Stimulated activated CD8-positive, alpha-beta memory T cell treated with anti-CD3 and anti-CD28 coated beads, Interleukin-15, amount 100 ng/mL, for 24 hours (primary cell): Measurements from ENCODE around the gene ANO2.

Experiments used
- DNase-seq: peaks from one replicate; pipeline ENCODE4 v3.0.0-alpha.2; 2020; ENCODE audit warnings: low read depth

ANO2 gene

DNA sequence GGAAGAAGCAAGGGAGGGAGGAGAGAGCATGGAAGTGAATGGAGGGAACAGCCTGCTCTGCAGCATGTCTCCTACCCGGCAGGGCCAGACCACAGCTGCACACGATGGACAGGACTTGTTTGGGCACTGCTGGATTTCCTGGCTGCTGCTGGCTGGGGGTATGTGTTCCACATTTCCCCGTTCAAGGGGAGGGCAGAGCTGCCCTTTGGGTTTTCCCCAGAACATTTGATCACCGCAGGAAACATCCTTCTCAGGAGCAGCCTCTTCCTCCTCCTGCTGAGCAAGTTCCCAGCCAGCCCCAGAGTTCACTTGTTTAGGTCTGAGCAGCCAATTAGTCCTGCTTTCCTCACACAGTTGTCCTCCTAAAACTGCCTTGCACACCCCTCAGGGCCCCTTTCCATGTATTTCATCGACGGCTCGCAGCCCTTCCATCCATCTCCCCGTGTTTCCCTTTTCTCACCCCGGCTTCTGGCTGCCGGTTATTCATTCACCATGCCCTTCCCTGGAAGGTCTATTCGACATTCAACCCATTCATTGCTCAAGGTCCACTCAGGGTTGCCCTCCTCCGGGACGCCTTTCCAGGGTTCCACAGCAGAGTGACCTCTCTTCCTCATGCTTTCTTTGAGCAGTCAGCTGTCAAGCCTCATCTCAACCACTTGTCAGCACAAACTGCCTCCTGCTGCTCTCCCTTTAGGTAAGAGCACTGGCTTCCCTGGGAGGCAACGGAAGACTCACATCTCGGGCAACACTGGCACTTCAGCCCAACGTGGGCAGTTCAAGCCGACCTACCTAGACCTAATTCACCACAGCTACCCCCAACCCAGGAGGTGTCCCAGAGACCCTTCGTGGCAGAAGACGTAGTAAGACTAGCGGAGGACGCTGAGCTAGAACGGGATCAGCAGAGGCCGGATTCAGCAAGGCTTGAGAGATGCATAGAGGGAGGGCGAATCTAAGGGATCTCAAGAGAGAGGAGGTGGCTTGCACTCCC is 20.1 kb upstream of the ANO2 start:
- no peak for DNase-seq

DNA sequence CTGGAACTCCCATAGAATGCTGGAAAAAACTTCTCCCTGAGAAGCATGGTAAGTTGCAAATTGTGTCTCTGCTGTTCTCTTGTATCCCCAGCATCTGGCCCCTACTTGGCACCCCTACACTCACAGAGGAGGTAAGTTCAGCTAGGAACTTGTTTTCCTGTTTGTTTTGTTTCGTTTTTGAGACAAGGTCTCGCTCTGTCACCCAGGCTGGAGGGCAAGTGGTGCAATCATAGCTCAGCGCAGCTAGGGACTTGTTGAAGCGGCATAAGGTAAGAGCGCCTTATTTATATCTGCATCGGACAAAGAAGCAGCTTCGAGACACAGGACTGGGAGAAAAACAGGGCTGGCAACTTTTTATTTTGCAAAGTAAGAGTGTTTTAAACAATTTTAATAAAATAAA is 18.5 kb upstream of the ANO2 start:
- no peak for DNase-seq

DNA sequence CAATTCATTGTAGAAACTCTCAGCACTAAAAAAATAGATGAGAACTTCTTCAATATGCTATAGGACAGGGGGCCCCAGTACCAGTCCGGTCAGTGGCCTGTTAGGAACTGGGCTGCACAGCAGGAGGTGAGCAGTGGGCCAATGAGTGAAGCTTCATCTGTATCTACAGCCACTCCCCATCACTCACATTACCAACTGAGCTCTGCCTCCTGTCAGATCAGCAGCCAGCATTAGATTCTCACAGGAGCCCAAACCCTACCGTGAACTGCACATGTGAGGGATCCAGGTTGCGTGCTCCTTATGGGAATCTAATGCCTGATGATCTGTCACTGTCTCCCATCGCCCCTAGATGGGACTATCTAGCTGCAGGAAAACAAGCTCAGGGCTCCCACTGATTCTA is 15.7 kb upstream of the ANO2 start:
- DNase-seq: no peak

DNA sequence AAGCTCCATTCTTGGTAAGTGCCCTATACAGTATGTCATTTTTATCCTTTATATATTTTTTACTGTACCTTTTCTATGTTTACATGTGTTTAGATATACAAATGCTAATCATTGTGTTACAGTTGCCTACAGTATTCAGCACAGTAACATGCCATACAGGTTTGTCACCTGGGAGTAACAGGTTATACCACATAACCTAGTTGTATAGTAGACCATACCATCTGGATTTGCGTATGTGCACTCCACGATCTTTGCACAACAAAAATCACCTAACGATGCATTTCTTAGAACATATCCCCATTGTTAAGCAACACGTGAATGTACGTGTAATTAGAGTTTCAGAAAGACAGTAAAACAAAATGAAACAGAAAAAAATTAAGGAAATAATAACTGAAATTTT is 11.9 kb upstream of the ANO2 start:
- DNase-seq: no peak

DNA sequence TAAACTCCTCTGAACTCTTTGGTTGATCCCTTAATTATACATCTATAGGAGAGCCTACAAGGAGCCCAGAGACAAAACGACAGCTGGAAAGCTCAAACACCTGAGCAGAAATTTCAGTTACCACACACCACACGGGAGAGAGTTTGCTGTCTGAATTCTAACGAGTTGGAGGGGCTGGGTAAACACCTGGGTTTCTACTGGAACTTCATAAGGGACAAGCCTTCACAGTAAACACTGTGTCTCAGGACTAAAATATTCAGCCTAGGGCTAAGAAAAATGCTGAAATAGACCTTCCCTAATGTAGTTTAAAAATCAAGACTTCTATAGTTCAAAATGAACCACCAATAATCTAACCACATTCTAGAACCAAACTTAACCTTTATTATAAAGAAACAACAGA is 9.6 kb upstream of the ANO2 start:
- DNase-seq: no peak

DNA sequence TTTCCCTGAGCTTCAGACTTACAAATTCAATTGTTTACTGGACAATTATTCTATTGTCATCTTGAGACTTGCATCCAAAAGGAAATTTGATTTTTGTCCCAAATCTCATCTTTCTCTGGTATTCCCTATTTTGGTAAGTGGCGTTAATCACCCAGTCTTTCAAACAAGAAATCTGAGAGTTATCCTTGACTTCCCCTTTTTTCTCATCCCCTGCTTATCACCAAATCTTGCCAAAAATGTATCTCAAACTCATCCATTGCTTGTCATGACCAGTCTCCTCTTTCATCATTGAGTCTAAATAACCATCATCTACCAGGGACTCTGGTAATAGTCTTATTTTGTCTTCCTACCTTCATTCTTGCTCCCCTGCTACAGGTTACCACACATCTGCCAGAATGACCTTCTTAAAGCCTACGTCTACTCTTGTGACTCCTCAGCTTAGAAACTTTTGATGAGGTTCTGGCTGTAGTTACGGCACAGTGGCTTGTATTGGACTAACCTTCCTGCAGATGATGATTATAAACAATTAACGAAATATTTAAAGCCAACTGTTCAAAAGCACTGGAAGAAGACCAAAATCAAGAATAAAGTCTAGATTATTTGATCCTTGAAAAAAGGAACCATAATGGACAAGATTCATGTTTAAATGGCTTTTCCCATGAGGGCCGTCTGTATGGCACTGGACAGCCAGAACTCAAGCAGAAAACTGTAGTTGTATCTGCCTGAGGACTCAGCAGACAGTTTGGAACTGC is 9.0 kb upstream of the ANO2 start:
- DNase-seq: no peak

DNA sequence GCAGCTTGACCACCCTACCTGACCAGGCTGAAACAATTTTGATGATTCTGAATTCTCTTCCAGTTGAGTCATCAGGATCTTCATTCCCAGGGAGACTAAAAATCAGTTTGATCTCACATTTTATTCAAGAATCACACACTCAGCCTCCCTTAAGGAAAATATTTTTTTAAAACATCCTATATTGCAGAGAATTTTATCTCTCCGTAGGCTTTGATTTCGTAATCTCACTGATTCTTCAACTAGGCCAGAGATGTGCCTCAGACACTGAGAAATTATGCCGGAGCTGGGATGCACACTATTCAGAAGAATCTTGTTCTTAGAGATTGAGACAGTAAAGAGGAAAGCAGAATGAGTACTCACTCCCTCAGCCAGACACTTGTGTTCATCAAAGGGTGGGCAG is 7.0 kb upstream of the ANO2 start:
- DNase-seq: no peak

DNA sequence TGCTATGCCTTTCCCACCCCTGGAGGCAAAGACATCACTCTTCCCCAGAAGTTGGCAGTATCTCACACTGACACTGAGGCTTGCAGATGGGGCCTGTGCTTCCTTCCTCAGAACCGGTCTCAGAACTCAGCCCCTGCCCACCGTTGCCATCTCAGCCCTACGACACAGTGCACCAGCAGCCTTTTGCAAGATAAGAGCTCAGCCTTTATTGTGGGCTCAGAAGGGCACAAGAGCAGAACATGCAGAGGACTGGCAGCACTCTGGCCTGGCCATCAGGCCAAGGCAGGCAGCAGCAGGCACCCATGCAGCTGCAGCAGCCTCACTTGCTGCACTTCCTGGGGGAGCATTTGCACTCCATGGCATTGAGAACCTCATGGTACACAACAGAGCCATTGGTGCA is 3.6 kb upstream of the ANO2 start:
- DNase-seq: no peak

DNA sequence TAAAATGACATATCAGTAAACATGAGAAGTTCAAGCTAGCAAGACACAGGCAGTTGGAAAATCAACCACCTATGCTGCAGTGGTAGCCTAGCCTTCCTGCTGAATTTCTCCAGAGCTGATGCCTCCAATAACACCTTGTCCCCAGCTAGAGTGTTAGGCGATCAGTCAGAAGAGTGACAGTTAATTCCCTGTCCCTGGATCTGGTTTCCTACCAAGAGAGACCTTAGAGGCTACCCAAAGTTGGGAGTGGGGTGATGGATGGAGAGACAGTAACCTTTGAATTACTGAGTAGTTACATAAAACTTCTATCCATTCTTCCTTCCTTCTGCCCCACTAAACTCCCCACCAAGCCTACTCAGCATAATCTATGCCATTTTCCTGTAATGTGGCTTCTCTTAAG is 1.9 kb upstream of the ANO2 start:
- no peak for DNase-seq

DNA sequence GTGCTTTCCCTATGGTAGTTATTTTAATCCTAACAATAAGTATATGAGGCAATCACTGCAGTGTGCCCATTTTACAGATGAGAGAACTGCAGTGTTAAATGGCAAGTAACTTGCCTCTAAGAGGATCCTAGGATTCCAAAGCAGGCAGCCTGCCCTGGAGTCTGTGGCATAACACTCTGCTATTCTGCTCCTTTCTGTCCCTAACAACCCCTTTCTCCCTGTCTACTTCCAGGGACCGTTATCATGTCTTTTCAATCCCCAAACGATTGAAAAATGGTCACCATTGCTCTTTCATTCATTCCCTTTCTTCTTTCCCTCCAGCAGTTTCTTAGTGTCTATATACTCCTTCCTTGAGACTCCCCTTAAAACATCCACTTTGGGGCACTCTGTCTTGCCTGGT is 1.3 kb upstream of the ANO2 start:
- no peak for DNase-seq

DNA sequence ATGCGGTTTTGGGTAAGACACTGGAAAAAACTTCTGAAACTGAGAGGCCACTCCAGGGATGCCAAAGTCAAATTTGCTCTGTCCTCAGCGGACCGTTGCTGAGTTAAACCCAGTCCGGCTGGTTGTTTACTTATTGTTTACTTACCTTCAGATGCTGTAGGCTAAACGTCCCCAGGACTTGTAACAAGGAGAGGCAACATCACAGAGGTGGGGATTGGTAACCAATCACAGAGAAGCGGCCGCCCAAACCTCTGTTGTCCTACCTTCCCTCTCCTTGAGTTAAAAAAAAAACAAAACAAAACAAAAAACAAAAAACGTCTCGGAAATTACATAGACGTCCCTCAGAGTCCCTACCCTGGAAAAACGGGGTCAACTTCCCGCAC is 380 bp downstream of the ANO2 start:
- no peak for DNase-seq

DNA sequence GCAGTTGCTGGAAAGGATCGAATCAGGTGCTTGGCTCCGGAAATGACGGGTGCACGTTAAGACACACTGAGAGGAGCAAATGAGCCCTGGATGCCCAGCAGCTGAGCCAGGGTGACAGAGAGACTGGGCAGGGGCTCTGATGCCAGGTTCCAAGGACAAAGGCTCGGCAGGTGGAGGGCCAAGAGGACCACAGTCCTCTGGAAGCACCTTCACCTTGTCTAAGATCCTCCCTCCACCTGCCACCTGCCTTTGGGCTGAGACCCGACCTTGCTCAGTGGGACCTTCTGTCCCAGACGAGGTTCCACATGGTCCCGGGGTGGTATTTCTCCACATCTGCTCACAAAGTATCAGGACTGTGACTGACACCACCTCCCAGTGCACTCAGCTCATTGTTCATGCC is 1.0 kb downstream of the ANO2 start:
- no peak for DNase-seq

DNA sequence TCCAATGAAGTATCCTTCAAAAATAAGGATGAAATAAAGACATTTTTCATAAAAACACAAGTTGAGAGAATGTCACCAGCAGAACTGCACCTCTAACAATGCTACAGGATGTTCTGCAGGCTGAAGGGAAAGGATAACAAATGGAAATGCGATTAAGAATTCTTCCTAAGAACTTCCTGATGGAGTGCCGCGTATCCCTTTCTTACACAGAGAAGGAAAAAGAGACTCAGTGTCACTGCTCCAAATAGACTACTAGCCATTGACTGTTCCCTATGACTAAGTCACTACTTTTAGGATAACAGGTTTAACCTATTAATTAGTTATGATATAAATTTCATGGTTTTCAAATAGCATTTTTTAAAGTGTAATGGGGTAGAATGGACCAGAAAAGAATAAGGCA is 3.2 kb downstream of the ANO2 start:
- DNase-seq: no peak

DNA sequence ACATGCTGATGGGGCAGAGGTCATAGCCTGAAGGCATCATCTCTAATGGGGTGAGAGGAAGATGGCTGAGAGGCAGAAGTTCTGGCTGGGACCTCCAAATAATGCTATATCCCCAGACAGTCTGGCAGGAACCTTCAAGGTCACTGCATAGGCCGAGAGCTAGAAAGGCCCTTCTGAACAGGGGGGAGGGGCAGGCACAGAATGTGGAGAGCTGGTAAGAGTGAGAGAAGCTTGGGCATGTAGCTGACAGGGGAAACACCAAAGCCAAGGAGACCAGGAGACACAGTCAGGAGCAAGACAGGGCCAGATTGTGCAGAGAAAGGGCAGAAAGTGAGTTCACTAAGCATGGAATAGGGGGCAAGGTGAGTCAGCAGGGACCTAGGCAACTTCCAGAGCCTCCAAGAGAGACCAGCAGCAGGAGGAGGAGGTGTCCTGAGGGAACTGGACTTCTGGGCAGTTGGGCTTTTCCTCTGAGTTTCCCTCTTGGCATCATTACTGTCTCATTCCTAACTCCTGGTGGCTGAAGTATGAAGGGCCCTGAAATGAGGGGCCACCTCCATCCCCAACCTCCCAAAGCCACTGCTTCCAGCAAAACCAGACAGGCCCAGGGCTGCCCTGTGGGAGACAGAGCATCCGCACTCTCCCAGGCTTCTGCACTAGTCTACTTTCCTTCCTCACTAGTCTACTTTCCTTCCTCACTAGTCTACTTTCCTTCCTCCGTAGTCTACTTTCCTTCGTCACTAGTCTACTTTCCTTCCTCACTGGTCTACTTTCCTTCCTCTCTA is 17.1 kb downstream of the ANO2 start:
- no peak for DNase-seq

DNA sequence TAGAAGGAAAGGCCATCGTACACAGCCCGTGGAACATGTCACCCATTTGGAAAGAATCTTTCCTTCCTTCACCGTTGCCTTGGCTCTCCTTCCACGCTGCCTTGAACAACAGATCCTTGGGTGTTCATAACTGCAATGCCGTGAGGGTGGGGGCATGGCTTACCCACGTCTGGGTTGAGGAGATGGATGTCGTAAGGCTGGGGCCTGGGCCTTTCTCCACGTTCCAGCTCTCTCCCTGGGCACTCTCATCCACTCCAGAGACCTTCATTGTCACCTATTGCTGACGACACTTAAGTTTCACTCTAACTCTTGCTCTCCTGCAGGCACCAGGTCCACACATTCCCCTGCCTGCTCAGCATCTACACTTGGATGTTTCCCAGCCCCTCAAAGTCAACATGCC is 19.4 kb downstream of the ANO2 start:
- no peak for DNase-seq

DNA sequence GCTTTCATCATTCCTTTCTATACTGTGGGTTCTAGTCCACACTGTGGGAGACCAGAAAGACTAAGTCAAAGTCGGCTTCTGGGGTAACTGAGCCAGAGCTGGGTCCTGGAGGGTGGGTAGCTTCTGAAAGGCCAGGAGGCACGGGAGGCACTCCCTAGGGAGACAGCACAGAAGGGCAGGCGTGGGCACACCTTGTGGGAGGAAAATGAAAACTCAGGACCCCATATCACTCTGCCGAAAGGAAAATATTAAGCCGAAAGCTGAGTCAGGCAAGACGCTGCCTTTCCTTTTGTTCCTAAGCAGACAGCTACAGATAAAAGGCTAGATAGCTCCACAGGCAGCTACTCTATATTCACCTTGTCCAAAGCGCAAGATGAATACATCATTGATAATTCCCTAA is 20.7 kb downstream of the ANO2 start:
- no peak for DNase-seq

DNA sequence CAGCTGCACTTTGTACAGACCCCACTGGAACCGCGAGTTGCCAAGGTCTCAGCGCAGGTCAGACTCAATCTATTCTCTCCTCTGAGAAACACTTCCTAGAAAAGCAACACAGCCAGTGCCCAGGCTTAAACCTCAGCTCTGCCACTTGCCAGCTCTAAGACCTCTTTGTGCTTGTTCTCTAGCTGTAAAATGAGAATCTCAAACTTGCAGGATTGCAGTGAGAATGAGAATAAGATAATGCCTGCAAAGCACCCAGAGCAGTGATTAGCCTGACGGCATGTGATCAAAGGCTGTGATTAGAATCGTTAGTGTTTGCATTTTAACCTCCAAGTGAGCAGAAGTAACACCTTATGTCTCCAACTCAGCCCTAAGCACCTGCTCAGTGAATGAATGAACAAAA is 21.3 kb downstream of the ANO2 start:
- DNase-seq: no peak

DNA sequence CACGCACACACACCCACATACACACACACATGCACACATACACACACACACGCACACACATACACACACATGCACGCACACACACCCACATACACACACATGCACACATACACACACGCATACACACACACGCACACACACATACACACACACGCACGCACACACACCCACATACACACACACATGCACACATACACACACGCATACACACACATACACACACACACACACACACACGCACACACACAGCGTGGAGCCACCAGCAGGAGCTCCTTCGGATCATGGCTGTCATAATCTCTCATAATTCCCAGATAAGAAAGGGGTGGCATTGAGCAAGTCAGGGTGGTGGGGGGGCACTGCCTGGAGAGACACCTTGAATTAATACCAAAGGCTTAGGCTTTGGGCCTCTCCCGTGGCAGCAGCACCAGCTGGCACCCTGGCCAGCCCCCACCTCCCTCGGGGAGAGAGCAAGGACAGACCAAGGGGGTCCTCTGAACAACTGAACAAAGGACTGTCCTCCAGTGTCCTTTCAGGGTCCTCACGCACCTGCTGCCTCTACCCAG is 21.9 kb downstream of the ANO2 start:
- DNase-seq: no peak

DNA sequence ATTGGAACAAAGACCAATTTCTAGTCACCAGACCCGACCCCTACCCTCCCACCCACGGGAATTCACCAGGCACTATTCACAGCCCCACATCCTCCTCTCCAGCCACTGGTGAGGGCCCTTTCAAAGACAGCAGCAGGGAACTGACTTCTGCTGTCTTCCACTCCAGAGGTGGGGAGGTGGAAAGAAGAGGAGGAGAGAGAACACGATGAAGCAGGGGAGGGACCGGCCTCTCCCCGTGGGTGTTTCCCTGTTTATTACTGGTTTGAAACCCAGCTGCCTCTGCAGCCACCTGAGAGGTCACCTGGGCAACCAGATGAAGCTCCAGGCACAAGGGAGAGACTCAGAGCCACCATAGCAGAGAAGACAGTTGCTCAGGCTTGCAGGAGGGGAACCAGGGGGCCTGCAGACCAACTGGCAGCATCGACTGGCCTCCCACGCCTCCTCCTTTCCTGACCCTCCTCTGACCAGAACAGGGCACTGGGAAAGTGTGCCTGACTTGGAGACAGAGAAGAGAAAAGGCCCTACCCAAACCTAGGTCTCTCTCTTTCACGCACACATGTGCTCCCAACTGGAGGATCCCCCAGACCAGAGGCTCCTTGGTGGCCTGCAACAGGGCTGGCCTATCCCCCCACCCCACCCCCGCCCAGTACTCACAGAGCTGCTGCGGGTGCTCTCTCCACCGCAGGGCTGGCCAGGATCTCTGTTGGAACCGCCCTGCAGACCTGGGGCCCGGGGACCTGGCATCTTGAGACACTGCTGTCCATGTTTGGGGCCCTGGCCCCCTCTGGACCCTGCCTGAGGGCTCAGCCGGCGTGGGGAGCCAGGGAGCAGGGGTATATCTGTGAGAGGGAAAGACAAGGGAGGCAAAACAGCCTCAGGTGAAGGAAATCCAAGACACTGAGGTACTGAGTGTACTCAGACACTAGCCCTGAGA is 22.8 kb downstream of the ANO2 start:
- DNase-seq: no peak

DNA sequence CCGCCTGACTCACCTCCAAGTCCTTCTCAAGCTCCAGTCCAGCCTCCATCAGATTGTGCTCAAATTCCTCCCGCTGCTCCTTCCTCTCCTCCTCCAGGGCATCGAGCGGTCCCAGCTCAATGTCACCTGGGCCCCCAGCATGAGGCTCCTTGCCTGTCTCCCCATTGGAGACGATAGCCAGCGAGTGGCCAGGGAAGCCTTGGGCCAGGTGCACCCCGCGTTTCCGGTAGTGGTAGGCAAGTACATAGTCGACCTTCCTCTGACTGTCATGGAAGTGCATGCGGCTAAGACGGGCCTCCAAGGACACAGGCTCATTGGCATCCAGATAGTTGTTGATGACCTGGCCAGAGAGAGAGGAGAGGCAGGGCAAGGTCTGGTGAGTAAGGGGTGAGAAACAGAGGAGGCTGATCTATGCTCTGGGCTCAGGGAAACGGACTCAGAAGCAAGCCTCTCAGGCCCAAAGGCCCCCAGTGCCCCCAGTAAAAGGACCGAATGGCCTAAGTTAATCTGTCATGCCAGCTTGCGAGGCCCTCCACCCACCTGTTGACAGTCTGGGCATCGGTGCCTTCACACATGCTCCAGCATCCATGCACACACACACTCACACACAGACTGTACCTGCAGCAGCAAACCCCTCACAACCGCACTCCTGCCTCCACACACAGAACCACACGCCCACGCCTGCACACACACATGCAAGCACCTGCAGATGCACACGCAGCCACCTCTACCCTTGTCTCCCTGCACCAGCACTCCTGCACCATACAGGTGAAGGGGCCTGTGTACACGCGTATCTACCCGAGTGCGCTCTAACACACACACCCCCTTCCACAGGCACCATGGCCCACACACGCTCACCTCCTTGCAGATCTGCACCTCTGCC is 23.8 kb downstream of the ANO2 start:
- DNase-seq: no peak
